CD14-positive monocyte (primary cell): ENCODE measurements around the gene PLG. TPM values are rescaled to one million over a fixed set of nuclear protein-coding genes. Genes with fewer than 3 reads are reported as not detected.

Experiments
- DNase-seq, 3 donors: peaks; one replicate each; pipeline ENCODE4 v3.0.0-alpha.2; 2011 to 2022
- H2AFZ ChIP-seq: 2 replicates; pipeline ENCODE4 v1.6.0; 2012; ENCODE audit warnings: mild to moderate bottlenecking, low read depth, low read length, inconsistent platforms; ENCODE audit not compliant: insufficient read depth, poor library complexity, severe bottlenecking
- H3K27ac ChIP-seq, 2 donors: 1 replicate in 1 of 2; 2 replicates in 1 of 2; pipeline ENCODE4 v1.5.1; 2012 to 2013; ENCODE audit warnings: low read length in 2 of 2, control low read depth in 1 of 2, inconsistent platforms in 1 of 2, low read depth in 1 of 2, mild to moderate bottlenecking in 1 of 2
- H3K27me3 ChIP-seq, 2 donors: one replicate each; pipeline versions ENCODE4 v1.6.0 to v1.6.1; 2011 to 2013; ENCODE audit warnings: low read length in 2 of 2; ENCODE audit not compliant: control insufficient read depth in 2 of 2, insufficient read depth in 2 of 2
- H3K36me3 ChIP-seq, 2 donors: replicated peaks in 1 of 2; 1 replicate in 1 of 2; 2 replicates in 1 of 2; pipeline versions ENCODE4 v1.5.1 to v1.6.1; 2012 to 2013; ENCODE audit warnings: low read length in 2 of 2, control low read depth in 1 of 2, inconsistent platforms in 1 of 2, mild to moderate bottlenecking in 1 of 2; ENCODE audit not compliant: insufficient read depth in 2 of 2, control insufficient read depth in 1 of 2
- H3K4me1 ChIP-seq, 2 donors: 1 replicate in 1 of 2; 2 replicates in 1 of 2; pipeline versions ENCODE4 v1.5.1 to v1.6.1; 2012 to 2013; ENCODE audit warnings: low read length in 2 of 2, control low read depth in 1 of 2, inconsistent platforms in 1 of 2, mild to moderate bottlenecking in 1 of 2, moderate library complexity in 1 of 2; ENCODE audit not compliant: insufficient read depth in 2 of 2, control insufficient read depth in 1 of 2
- H3K4me2 ChIP-seq: replicated peaks from 2 replicates; pipeline ENCODE3; 2012; ENCODE audit warnings: low read length, moderate library complexity, mild to moderate bottlenecking; ENCODE audit not compliant: poor library complexity, severe bottlenecking; ENCODE audit errors: extremely low read depth
- H3K4me3 ChIP-seq, 3 experiments: fragments of 200-600 bp in 1 of 3; sonication (generic) in 1 of 3; replicated peaks in 1 of 3; 1 replicate in 2 of 3; 2 replicates in 1 of 3; pipeline ENCODE4 v1.5.1; 2011 to 2013; ENCODE audit warnings: low read length in 3 of 3, mild to moderate bottlenecking in 3 of 3, control low read depth in 2 of 3, low read depth in 2 of 3, inconsistent platforms in 1 of 3, moderate library complexity in 1 of 3
- H3K79me2 ChIP-seq: 2 replicates; pipeline ENCODE4 v1.6.0; 2012; ENCODE audit warnings: mild to moderate bottlenecking, control low read depth, inconsistent platforms, low read length, moderate library complexity; ENCODE audit not compliant: insufficient read depth
- H3K9ac ChIP-seq: 2 replicates; pipeline ENCODE4 v1.6.0; 2017; ENCODE audit warnings: low read length, mild to moderate bottlenecking; ENCODE audit not compliant: insufficient read depth, poor library complexity, severe bottlenecking
- H3K9me3 ChIP-seq, 2 donors: replicated peaks in 1 of 2; 1 replicate in 1 of 2; 2 replicates in 1 of 2; pipeline versions ENCODE4 v1.5.1 to v1.6.1; 2012 to 2013; ENCODE audit warnings: low read length in 2 of 2, control low read depth in 1 of 2; ENCODE audit not compliant: control insufficient read depth in 1 of 2, insufficient read depth in 1 of 2
- H4K20me1 ChIP-seq: 2 replicates; pipeline ENCODE4 v1.6.0; 2012; ENCODE audit warnings: mild to moderate bottlenecking, low read length, control low read depth, moderate library complexity; ENCODE audit not compliant: insufficient read depth
- H3K27ac Mint-ChIP-seq, 7 donors: one replicate each; pipeline ENCODE4 v1.8.0; 2020; ENCODE audit warnings: mild to moderate bottlenecking in 7 of 7, mixed read lengths in 7 of 7, moderate library complexity in 6 of 7, inconsistent platforms in 2 of 7
- H3K27me3 Mint-ChIP-seq, 3 donors: one replicate each; pipeline ENCODE4 v1.8.0; 2021 to 2022; ENCODE audit warnings: low read depth in 3 of 3, mild to moderate bottlenecking in 3 of 3, mixed read lengths in 3 of 3, moderate library complexity in 3 of 3, inconsistent platforms in 1 of 3
- H3K36me3 Mint-ChIP-seq, 2 donors: one replicate each; pipeline ENCODE4 v1.8.0; 2020; ENCODE audit warnings: mixed read lengths in 2 of 2, inconsistent platforms in 1 of 2, mild to moderate bottlenecking in 1 of 2
- H3K4me1 Mint-ChIP-seq: one replicate; pipeline ENCODE4 v1.8.0; 2020; ENCODE audit warnings: mild to moderate bottlenecking, mixed read lengths
- H3K4me3 Mint-ChIP-seq, 2 donors: one replicate each; pipeline ENCODE4 v1.8.0; 2020; ENCODE audit warnings: mild to moderate bottlenecking in 2 of 2, mixed read lengths in 2 of 2, moderate library complexity in 1 of 2
- H3K9me3 Mint-ChIP-seq, 7 donors: one replicate each; pipeline ENCODE4 v1.8.0; 2020 to 2022; ENCODE audit warnings: mixed read lengths in 7 of 7, mild to moderate bottlenecking in 6 of 7, moderate library complexity in 6 of 7, inconsistent platforms in 2 of 7
- WGBS: methylation state at CpG from one replicate; pipeline ENCODE4 v1.1.5; 2013; ENCODE audit warnings: missing lambda C conversion rate; ENCODE audit not compliant: insufficient coverage; 5-methylcytosine and 5-hydroxymethylcytosine counted together
- intact Hi-C, 2 donors: fragments of 100-400 bp; cut with micrococcal nuclease; formaldehyde crosslinking; loops; one replicate each; pipeline versions ENCODE4 v1.15.0 to v1.15.1; 2023
- polyA plus RNA-seq, 3 donors: library from polyadenylated mRNA; depleted of rRNA in 1 of 3; unstranded in 2 of 3; stranded (reverse) in 1 of 3; fragments of 300-500 nt in 2 of 3; fragments of >200 nt in 1 of 3; fragmentation: Illumina TruSeq in 2 of 3; gene quantifications; 1 replicate in 2 of 3; 2 replicates in 1 of 3; pipeline ENCODE4 v1.2.3, GENCODE V29; 2012 to 2021
- TF ChIP-seq, protein P1 (sequence below): fragments of 200-600 bp; IDR thresholded peaks from one replicate; pipeline ENCODE4 v1.8.0; 2022; ENCODE audit warnings: antibody characterized with exemption, mild to moderate bottlenecking

Gene PLG
- polyA plus RNA-seq, 3 donors, result not detected

DNA sequence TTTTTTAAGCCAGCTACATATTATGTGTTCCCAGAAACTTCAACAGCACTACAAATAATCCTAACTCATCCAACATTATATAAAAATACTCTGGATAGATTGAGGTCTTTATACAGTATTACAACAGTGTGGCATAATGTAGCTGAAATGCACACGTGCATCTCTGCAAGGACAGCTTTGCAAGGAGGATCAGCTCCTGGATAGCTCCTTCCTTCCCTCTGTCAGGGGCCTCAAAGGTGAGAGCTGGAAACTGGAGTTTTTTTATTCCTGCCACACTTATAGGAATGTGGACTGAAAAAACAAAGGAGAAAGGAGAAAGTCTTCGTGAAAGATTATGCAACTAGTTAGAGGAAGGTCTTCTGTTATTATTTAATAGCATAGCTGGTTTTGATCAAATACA is 53.1 kb downstream of the PLG start:
- TF ChIP-seq, protein P1, sequence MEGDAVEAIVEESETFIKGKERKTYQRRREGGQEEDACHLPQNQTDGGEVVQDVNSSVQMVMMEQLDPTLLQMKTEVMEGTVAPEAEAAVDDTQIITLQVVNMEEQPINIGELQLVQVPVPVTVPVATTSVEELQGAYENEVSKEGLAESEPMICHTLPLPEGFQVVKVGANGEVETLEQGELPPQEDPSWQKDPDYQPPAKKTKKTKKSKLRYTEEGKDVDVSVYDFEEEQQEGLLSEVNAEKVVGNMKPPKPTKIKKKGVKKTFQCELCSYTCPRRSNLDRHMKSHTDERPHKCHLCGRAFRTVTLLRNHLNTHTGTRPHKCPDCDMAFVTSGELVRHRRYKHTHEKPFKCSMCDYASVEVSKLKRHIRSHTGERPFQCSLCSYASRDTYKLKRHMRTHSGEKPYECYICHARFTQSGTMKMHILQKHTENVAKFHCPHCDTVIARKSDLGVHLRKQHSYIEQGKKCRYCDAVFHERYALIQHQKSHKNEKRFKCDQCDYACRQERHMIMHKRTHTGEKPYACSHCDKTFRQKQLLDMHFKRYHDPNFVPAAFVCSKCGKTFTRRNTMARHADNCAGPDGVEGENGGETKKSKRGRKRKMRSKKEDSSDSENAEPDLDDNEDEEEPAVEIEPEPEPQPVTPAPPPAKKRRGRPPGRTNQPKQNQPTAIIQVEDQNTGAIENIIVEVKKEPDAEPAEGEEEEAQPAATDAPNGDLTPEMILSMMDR, result no peak
- no CpG with 5 or more reads among the region's 2 CpGs for WGBS
- H3K9me3 Mint-ChIP-seq, result peaks cover 0 to 8% (median under 1%) of the 10 kb centered on the region in 7 donors

DNA sequence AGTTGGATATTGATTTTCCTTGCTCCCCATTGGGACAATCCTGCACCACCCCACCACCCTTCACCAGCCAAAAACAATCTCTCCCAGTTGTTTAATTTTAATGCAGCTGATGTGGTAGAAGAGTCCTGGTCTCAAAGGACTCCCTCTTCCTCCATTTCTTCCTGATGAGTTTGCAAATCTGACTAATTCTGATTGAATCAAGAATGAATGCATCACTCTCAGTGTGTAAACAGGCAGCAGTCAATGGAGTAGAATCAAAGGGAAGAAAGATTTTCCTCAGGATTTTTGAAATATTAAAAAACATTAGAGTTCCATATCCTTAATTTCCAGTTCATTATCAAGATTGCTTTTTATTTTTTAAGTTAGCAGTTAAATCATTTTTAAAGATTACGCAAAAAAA is 54.0 kb downstream of the PLG start:
- Histone ChIP-seq H3K4me3 (no peak overlapping the region), H3K27ac (no peak overlapping the region), H3K4me1 (no peaks in the 10 kb centered on the region), H3K36me3 (no peaks in the 10 kb centered on the region), H3K27me3 (no peaks in the 10 kb centered on the region), H3K4me2 (no peak overlapping the region), H4K20me1 (no peaks in the 10 kb centered on the region), H3K9ac (no peak overlapping the region), H3K79me2 (no peaks in the 10 kb centered on the region), H2AFZ (no peak overlapping the region), H3K9me3 (no peaks in the 10 kb centered on the region)
- peaks cover 0 to 2% (median 0%) of the 10 kb centered on the region in 3 donors for H3K27me3 Mint-ChIP-seq
- intact Hi-C loops, result no loop called here
- WGBS, result no CpG with 5 or more reads among the region's 1 CpG
- no peaks in the 10 kb centered on the region for H3K36me3 Mint-ChIP-seq
- no peaks in the 10 kb centered on the region for H3K4me1 Mint-ChIP-seq
- peaks cover 0 to 9% (median 4%) of the 10 kb centered on the region in 7 donors for H3K9me3 Mint-ChIP-seq
- no peak overlapping the region for H3K4me3 Mint-ChIP-seq
- TF ChIP-seq, protein P1, result no peak
- H3K27ac Mint-ChIP-seq, result no peak overlapping the region
- DNase-seq, result no peak

More for the DNA sequence above, 53.1 kb downstream of the PLG start:
- no peaks in the 10 kb centered on the region for H3K79me2 ChIP-seq
- H2AFZ ChIP-seq, result no peak overlapping the region
- no peak overlapping the region for H3K4me3 Mint-ChIP-seq
- no peak overlapping the region for H3K4me2 ChIP-seq
- H3K9ac ChIP-seq, result no peak overlapping the region
- no peak overlapping the region for H3K27ac ChIP-seq
- H3K4me1 ChIP-seq, result no peaks in the 10 kb centered on the region
- H3K4me1 Mint-ChIP-seq, result no peaks in the 10 kb centered on the region
- no peak overlapping the region for H3K4me3 ChIP-seq
- no peaks in the 10 kb centered on the region for H4K20me1 ChIP-seq
- no peaks in the 10 kb centered on the region for H3K36me3 Mint-ChIP-seq
- H3K9me3 ChIP-seq, result no peaks in the 10 kb centered on the region
- H3K27me3 ChIP-seq, result no peaks in the 10 kb centered on the region
- no peak for DNase-seq
- H3K36me3 ChIP-seq, result no peaks in the 10 kb centered on the region
- peaks cover 0 to 2% (median 0%) of the 10 kb centered on the region in 3 donors for H3K27me3 Mint-ChIP-seq
- no peak overlapping the region for H3K27ac Mint-ChIP-seq
- intact Hi-C loops, result no loop called here
